Measurements from ENCODE around the gene PRKAG3.

DNA sequence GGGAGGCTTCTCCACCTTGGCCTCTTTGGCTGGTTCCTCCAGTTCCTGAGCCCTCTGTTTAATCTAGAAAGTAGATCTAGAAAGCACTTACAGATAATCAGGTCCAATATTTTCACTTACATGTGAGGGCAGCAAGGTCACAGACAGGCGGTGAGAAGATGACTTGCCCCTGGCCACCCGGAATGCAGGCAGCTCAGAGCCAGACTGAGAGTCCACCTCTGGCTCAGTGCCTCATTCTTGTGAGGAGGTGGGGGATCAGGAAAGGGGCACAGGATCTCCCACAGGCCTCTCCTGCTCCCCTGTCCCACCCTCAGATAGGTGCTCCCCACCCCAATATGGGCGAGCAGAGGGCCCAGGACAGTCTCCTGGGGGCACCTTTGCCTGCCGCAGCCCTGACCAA, 33.8 kb upstream of the PRKAG3 start:
- TF ChIP-seq, protein P1, sequence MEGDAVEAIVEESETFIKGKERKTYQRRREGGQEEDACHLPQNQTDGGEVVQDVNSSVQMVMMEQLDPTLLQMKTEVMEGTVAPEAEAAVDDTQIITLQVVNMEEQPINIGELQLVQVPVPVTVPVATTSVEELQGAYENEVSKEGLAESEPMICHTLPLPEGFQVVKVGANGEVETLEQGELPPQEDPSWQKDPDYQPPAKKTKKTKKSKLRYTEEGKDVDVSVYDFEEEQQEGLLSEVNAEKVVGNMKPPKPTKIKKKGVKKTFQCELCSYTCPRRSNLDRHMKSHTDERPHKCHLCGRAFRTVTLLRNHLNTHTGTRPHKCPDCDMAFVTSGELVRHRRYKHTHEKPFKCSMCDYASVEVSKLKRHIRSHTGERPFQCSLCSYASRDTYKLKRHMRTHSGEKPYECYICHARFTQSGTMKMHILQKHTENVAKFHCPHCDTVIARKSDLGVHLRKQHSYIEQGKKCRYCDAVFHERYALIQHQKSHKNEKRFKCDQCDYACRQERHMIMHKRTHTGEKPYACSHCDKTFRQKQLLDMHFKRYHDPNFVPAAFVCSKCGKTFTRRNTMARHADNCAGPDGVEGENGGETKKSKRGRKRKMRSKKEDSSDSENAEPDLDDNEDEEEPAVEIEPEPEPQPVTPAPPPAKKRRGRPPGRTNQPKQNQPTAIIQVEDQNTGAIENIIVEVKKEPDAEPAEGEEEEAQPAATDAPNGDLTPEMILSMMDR (conservative IDR thresholded peaks at IDR 0.05; ENCODE audit: low read length) = no peak
- TF ChIP-seq EZH2phosphoT487 (IDR thresholded peaks at IDR 0.05; ENCODE audit: borderline replicate concordance, low read depth, low read length) = no peak
